Fibroblast of gingiva (primary cell): ENCODE results near the gene LINS1.
"Not testable (repeated sequence)": the region's sequence is repeated elsewhere in the genome, so short reads cannot be mapped to it uniquely, and the experiment has no call there.

Experiments used
- DNase-seq: peaks from one replicate; pipeline ENCODE4 v3.0.0-alpha.2; 2011; ENCODE audit warnings: low read depth

Gene LINS1

GRCh38 chr15:100601163-100601562 lies 821 bp downstream of the LINS1 start:
- no peak for DNase-seq

GRCh38 chr15:100598655-100599054 lies 3.3 kb downstream of the LINS1 start:
- DNase-seq = no peak

GRCh38 chr15:100597862-100598261 lies 4.1 kb downstream of the LINS1 start:
- no peak for DNase-seq

- no peak for DNase-seq
These were observed 5.2 kb downstream of the LINS1 start for GRCh38 chr15:100596792-100597191.

DNA sequence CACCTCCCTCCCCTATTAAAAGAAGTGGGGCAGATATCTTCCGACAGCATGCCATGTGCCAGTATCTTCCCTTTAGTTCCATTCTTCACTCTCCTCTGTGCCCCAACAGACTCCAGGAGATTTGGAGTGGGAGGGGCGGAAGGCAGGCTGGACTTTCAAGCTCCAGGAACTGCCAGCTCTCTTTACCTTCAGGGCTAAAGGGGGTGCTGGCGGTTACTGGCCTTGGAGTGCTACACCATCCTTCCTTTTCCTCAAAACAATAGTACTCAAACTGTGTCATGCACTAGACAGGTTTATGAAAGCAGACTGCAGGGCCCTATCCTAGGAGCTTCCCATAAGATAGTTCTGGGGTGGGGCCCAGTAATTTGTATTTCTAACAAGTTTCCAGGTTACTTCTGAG lies 6.0 kb downstream of the LINS1 start:
- no peak for DNase-seq

DNA sequence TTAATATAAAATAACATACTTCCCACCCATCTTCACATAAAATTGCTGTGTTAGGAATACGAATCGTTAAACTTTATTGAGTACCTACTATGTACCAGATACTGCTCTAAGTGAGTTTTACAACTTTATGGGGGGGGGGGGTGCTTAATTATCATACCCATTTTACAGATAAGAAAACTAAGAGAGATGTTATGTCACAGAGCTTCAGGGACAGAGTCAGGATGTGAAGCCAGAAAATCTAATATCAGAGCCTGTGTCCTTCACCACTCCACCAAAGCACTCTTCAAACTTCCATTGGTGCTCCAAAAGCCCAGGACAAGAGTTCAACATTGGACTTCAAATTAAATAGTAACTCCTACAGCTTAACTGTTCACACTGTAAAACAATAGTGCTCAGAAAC lies 8.6 kb downstream of the LINS1 start:
- no peak for DNase-seq

- peak; percentile 27 for DNase-seq
These were observed 9.1 kb downstream of the LINS1 start for GRCh38 chr15:100592898-100593297.

DNA sequence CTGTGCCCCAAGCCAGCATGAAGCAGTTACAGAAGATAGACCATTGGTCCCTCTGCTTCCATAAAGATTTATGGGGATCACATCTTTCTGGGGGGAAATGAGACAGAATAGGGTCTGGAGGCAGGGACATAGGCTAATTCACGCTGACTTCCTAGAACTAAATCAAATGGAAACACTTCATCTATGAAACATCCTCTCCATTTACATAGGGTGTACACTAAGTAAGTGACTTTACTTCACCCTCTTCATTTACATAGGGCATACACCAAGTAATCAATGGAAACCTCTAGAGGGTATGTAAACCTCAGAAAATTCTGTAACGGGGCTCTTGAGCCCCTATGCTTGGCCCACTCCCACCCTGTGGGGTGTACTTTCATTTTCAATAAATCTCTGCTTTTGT lies 10.1 kb downstream of the LINS1 start:
- DNase-seq = no peak

DNA sequence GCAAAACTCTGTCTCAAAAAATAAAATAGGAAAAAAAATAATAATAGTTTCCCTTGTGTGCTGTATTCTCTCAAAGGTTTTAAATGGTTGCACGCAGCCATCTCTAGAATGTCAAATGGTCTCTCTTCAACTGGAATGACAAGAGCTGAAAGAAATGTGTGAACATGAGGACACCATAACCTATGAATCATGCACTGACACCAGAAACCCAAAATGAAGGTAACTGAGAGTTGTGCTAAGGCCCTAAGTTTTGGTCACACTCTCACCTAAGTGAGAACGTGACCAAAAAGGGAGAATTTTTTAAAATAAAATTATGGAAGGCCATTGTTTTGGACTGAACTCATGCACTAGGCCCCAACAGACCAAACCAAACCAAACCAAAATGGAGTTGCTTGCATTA lies 10.8 kb downstream of the LINS1 start:
- DNase-seq = not testable (repeated sequence)

DNA sequence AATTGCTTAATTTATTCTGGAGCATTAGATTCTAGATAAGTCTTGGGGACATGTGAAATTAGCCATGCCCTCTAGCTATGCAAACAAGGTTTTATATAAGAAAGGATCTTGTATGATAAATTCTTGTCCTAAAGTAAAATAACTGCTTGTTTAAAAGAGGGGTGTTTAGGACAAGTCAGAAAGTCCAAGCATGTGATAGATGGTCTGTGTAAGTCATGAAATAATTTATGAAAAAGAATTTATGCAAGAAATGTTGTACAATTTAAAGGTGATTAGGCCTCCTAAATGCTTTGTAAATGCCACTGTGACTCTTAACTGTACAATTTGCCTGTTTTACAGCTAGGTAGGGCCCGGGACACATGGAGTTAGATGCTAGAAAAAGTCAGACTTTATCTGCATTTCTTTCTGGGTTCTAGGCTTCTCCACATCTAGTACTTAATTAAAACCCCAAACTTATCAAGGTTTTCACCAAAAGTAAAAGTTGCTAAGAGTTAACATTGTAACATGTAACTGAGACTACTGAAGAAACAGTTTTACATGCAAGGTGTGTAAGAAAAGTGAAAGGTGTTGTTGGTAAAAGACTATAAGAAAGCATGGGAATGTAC lies 13.2 kb downstream of the LINS1 start:
- no peak for DNase-seq

- no peak for DNase-seq
These were observed 21.6 kb downstream of the LINS1 start for GRCh38 chr15:100580414-100580813.

DNA sequence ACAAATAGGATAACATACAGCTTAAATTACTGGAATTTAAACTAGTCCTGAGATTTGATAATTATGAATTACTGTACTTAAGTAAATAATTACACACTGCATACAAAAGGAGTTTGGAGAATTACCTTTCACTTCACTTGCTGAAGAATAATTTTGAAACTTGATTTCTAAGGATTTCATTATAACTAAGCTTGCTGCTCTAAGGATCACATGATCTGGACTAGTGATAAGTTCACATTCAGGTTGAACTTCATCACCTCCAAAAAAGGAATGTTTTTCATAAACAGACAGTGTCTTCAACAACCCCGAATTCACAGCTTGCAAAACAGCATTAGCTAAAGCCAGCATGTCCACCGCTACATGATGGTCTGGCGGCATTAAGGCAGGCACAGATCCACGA lies 28.5 kb downstream of the LINS1 start:
- no peak for DNase-seq

DNA sequence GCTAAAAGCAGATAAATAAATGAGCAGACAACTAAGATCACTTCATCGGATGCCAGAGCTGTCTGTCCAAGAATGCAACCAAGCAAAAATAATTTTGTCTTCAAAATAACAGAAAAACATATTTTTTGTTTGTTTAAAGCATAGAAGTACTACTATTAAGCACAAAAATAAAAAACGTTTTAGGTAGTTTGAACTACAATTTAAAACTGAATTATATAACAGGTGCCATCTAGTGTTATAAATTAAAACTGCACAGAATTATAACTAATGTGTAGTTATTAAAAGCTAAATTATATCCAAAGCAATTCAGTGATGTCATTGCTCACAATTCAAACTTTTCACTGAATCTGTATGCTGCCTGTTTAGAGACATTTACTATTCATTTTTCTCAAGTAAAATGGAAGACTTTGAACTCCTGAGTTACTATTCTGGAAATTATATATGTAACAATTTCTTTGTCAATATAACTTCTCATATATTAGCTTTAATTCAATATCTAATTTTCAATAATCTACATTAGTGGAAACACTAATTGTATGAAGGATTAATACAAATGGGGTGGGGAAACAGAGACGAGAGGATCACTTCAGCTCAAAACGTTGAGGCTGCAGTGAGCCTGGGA lies 29.5 kb downstream of the LINS1 start:
- DNase-seq = peak; percentile 11

GRCh38 chr15:100571592-100572167 lies 30.3 kb downstream of the LINS1 start:
- no peak for DNase-seq

- DNase-seq = peak; percentile 7
These were observed 31.2 kb downstream of the LINS1 start for GRCh38 chr15:100570735-100571313.

GRCh38 chr15:100570275-100570674 lies 31.7 kb downstream of the LINS1 start:
- DNase-seq = no peak

DNA sequence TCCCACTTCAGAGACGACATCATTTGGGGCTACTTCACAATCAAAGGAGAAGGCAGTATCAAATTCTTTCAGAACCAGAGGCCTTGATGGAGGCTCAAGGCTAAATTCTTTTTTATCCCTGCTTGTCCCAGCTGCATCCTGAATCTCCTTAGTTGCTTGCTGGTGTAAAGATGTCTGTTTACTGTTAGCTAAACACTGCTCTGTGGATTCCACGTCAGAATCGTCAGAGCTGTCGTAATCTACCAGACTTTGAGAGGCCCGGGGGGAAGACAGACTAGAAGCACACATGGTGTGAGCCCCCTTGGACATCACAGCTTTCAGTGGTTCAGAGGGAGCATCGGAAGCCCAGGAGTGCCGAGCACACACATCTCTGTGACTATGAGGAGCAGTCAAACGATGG lies 32.6 kb downstream of the LINS1 start:
- no peak for DNase-seq

GRCh38 chr15:100566850-100567628 lies 34.9 kb downstream of the LINS1 start:
- no peak for DNase-seq

- no peak for DNase-seq
These were observed 36.4 kb downstream of the LINS1 start for GRCh38 chr15:100565591-100565990.

DNA sequence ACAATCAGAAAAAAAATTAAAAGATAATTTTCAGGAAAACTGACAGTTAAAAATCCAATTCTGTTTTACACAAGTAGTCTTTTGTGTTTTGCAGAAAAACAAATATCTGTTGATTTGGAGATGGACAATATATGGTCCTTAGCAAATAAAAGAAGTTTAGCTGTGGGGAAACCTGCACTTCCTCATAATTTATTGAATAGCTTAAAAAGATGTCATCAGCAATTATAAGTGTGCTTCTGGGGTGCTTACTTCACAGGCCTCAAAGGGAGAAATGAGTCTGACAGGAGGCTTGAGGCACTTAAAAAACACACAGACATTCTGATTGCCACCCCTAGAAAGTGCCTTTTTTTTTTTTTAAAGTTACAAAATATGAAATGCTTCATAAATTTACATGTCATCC lies 41.7 kb downstream of the LINS1 start:
- no peak for DNase-seq

DNA sequence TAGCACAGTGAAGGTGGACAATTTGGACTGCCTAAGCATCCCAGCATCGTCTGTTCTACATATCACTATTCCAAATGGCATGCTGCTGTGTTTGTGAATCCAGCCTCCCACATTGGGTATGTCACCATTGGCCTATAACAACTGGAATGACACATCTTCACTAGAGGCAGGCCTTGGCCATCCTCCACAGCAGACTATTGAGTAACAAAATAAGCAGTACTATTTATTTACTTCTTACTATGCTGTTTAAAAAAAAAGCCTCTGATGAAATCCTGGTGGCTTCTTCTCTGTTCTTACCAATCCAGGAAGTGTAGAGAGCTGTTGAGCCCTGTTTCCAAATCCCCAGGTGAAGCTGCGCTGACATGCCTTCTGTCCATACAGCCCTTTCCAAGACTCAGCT lies 42.7 kb downstream of the LINS1 start:
- peak; percentile 96 for DNase-seq

DNA sequence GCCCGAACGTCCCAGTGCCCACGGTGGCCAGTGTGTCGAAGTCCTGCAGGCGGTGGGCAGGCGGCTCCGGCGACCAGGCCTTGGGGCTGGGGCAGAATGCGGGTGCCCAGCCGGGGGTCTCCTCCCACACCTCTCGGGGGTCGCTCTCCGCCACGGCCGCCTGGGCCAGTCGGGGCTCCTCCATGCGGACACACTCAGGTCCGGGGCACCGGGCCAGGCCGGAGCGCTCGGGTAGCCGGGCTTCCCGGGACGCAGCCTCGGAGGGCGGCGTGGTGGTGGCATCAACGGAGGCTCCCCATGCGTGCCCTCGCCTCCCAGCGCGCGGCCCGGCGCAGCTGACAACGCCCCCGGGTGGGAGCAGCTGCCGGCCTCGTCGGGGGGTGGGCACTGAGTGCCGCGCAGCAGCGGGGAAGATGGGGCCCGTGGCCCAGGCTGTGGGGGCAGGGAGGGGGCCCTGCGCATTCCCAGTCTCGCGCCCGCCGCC lies 43.2 kb downstream of the LINS1 start:
- no peak for DNase-seq

DNA sequence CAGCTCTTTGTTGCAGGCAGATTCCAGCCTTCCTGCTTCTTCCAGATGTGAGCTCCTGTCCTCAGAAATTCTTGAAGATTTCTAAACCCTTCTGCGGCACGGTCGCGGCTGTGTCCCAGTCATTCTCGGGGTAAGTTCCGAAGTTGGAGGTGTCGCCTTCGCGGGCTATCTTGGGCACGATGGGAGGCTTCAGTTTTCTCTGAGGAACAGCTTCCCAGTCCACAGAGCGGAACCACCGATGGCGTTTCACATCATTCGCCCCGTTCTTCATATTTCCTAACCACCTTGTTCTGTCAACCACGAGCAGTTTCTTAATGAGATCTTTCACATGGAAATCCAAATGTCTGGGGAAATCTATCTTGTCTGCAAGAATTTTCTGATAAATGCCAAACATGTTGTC lies 48.5 kb downstream of the LINS1 start:
- DNase-seq = no peak
